ENCODE data around the gene COL4A6.
"Not testable (repeated sequence)": the region's sequence is repeated elsewhere in the genome, so short reads cannot be mapped to it uniquely, and the experiment has no call there.

COL4A6 gene

DNA sequence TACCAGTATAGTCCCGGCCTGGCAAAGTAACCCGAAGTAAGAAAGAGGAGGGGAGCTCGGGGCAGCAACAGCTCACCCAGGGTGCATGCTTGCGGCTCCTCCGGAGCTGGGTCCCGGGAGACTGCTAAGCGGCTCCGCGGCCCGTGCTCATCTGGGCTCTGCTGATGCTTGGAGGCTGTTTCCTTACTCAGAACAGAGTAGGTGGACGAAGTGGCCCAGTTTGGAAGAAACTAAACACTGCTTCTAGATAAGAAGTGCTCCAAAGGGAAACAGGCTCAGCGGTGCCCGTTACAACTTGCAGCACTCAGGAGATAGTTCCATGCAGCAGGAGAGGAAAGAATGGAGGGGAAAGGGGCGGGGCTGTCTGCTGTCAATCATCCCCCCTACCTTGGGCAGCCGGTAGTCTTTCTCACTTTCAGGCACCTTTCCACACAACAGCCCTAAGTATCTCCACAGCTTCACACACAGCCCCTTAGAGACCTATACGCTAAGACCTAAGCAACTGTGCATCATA lies at the start of gene COL4A6:
Gene COL4A6 (minus strand): TSS at position 313 of the 514 bp plus-strand sequence. CDS start 226 bp downstream, at position 87.
- no peak for DNase-seq (ENCODE audit: low read depth)

DNA sequence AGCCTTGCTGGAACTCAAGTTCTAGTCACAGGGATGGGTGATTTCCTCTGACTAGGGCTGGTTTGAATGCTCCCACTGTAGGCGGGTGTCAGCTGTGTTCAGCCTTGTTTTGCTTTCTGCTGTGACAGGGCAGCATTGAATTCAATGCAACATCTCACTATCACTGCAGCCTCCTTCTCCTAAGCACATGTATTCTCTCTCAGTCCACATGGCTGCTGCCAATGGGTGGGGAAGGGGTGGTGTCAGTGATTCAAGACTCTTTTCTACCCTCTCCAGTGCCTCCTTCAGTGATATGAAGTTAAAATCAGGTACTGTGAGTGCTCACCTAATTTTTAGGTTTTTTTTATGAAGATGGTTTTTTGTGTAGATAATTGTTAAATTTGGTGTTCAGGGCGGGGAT lies 47.7 kb upstream of the COL4A6 start:
- DNase-seq (ENCODE audit: low read depth), result no peak

DNA sequence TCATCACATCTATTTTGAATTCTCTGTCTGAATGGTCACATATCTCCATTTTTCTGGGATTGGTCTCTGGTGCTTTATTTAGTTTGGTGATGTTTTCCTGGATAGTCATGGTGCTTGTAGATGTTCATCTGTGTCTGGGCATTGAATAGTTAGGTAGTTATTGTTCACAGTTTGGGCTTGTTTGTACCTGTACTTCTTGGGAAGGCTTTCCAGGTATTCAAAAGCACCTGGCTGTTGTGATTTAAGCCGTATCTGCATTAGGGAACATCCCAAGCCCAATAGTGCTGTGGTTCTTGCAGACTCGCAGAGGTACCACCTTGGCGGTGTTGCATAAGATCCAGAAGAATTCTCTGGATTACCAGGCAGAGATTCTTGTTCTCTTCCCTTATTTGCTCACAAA lies 46.0 kb upstream of the COL4A6 start:
- DNase-seq (ENCODE audit: low read depth), result no peak

- DNase-seq (ENCODE audit: low read depth), result not testable (repeated sequence)
Measured at GRCh38 chrX:108481528-108481927, 43.3 kb upstream of the COL4A6 start.

GRCh38 chrX:108473979-108474378 lies 35.8 kb upstream of the COL4A6 start:
- DNase-seq (ENCODE audit: low read depth), result no peak

GRCh38 chrX:108468486-108468885 lies 30.3 kb upstream of the COL4A6 start:
- peak; percentile 55 for DNase-seq (ENCODE audit: low read depth)

DNA sequence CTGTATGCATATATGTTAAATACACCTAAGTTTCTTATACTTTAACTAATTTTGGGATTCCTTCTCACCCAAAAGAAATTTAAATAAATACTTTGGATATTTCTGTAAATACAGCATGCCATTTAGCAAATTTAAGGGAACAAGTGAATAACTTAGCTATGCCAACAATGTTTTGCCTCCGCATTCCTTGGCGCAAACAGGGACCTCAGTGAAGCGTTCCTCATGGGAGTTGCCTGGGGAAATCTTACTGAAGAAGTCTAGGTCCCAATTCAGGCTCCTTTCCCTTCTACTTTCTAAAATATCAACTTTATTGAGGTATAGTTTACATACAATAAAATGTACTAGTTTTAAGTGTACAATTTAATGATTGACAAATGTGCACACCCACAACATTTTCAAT lies 26.4 kb upstream of the COL4A6 start:
- DNase-seq (ENCODE audit: low read depth), result peak; percentile 69

DNA sequence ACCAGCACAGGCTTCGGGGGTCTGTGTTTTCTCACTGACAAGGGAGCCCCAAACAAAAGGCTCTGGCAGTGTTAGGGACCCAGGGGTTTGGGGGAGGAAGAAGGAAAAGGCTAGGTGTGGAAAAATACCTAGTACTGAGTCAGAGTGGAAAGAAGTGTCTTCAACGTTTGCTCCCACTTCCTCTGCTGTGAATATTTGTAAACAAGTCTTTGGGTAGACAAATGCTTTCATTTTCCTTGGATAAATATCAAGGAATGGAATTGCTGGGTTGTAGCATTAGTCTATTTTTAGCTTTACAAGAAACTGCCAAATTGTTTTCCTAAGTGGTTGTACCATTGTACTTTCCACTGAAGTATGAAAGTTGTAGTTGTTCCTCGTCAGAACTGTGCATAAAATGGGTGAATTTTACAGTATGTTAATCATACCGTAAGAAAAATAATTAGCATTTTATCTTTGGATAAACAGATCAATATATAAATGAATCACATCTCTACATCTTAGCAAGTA lies 18.8 kb upstream of the COL4A6 start:
- no peak for DNase-seq (ENCODE audit: low read depth)

- DNase-seq (ENCODE audit: low read depth), result no peak
Measured at GRCh38 chrX:108453841-108454240, 15.6 kb upstream of the COL4A6 start.

DNA sequence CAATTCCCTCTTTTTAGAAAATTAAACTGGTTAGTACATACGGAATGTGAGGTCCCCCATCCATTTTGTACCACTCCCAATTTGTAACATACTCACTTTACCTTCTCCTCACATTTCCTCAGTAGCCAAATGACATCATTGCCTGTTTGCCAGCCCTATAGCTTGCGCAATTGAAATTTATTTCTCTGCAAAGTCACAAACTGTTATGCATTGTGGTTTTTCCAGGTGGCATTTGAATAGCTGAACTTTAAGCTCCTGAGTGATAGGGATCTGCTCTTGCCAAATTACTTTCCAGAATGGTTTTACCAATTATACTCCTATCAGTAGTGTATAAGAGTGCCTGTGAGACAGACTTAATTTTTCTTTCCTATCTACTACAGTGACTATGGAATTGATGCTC lies 9.1 kb upstream of the COL4A6 start:
- DNase-seq (ENCODE audit: low read depth), result no peak

DNA sequence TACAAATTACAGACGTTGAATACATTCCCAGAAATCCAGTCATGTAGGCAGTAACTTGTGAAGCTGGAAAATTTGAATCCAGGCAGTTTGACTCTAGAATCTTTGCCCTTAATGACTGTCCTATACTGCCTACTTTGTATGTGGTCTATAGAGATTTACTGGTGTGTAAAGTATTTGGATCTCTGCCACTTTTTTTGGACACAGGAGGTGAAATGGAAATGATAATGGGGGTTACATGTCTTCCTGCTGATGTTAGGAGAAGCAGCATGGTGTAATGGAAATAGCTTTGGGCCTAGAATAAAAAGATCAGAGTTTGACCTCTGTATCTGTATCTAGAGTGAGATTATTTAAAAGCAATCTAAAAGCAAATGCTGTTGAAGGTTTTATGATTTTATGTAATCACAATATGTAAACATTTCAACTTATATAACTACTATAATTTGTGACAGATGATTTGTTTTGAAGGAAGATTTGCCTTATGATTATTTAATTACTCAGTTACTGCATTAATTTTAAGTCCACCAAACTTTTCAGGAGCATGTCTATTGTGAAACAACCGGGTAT lies 4.8 kb upstream of the COL4A6 start:
- DNase-seq (ENCODE audit: low read depth), result no peak

- DNase-seq (ENCODE audit: low read depth), result no peak
Measured at GRCh38 chrX:108439961-108440696, 1.9 kb upstream of the COL4A6 start.

- DNase-seq (ENCODE audit: low read depth), result peak; percentile 84
Measured at GRCh38 chrX:108439426-108439942, 1.3 kb upstream of the COL4A6 start, which contains the start of gene COL4A5. TSS of gene COL4A5 (plus strand) at chrX:108439838. CDS start at chrX:108440126, 288 bp downstream.

GRCh38 chrX:108437349-108438109 lies 693 bp downstream of the COL4A6 start:
- DNase-seq (ENCODE audit: low read depth), result no peak

DNA sequence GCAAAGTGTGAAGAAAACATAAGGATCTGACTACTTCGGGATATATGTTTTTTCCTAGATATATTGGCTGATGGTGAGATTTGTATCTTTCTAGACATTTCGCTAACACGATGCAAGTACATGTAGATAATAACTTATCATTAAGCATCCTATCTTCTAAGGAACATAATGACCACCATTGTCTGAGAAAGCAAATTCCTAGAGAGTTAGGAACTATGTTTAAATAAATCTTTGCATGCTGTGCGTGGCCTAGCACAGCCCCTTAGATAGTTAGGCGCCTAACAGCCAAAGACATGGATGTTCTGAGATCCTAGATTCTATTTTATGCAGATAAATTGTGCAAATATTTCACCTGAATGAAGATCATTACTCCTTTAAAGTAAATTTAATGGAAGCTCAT lies 3.0 kb downstream of the COL4A6 start:
- DNase-seq (ENCODE audit: low read depth), result no peak

GRCh38 chrX:108426262-108426661 lies 12.0 kb downstream of the COL4A6 start:
- no peak for DNase-seq (ENCODE audit: low read depth)

GRCh38 chrX:108420481-108420880 lies 17.7 kb downstream of the COL4A6 start:
- no peak for DNase-seq (ENCODE audit: low read depth)

DNA sequence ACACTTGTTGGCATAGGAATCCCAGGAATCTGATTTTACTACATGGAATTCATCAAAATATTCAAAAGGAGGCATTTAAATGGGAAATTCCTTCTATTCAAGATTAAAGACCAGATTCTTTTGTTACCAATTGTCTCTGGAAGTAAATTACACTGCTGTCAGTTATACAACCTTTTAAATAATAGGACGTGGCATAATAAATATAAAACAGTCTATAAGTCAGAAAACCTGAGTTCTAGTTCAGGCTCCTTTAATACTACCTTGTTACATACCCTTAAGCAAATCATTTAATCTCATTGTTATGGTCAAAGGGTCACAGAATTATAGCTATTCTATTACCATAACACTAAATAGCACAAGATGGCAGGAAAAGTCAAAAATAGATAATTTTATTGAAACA lies 18.8 kb downstream of the COL4A6 start:
- no peak for DNase-seq (ENCODE audit: low read depth)

- DNase-seq (ENCODE audit: low read depth), result no peak
Measured at GRCh38 chrX:108417257-108417656, 21.0 kb downstream of the COL4A6 start.

DNA sequence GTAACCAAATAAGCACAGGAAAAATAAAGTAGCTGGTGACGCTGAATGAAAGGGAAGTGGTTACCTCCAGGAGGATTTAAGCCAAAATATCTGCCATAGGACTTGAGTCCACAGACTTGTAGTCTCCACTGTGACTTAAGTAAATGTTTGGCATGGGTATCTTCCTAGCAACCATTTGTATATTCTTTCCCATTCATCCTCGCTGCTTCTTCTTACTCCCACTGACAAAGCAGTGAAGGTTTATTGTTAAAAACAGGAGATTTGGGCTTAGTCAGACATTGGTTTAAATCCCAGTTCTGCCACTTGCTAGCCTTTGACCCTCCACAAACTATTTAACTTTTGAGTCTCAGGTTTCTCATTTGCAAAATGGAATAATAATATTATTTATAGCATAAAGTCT lies 22.3 kb downstream of the COL4A6 start:
- no peak for DNase-seq (ENCODE audit: low read depth)

DNA sequence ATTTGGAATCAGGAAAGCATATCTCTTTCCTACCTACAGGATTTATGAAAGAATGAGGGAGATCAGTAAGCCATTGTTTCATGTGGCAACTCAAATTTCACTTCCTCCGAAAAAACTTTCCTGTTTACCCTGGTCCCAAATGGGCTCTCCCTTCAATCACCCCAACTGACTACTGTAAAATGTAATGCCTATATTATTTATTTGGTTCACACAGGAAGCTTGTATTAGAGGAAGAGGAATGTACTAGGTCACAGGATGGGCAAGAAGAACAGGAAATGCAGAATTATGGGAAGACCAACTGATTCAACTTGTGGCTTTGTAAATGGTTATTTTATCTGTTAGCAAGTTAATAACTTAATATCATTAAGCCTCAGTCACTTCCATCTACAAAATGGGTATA lies 23.1 kb downstream of the COL4A6 start:
- DNase-seq (ENCODE audit: low read depth), result no peak

DNA sequence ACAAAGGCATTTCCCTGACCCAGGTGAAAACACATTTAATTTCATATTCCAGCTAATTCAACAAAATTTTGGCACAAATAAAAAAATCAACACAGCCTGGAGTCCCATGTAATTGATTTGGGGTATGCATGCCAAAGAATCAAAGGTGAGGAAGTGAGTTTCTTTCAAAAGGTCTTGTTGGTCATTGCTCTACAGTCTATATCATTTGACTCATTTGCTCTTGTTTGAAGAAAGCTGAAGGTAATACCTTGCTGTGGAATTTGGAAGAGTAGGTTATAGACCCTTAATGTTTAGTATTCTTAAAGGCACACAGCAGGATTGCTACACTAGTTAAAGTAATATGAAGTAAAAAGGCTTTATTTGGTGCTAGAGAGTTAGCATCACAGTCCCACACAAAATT lies 25.4 kb downstream of the COL4A6 start:
- DNase-seq (ENCODE audit: low read depth), result no peak

Data from HS-27A (cell line).